GM13977 (cell line): ENCODE results near the gene CADM2.

Experiments used
- DNase-seq: peaks from one replicate; pipeline ENCODE4 v3.0.0; 2012; ENCODE audit warnings: low spot score
- CTCF ChIP-seq: IDR thresholded peaks from 2 replicates; pipeline ENCODE4 v1.5.1; 2012; ENCODE audit warnings: mild to moderate bottlenecking, control low read depth; ENCODE audit not compliant: insufficient read depth; ENCODE audit errors: extremely low read depth, missing control alignments
- in situ Hi-C: fragments of 300-500 bp; cut with MboI; formaldehyde crosslinking; loops from one replicate; pipeline ENCODE4 v1.12.0; 2022; ENCODE audit warnings: low sequenced_read_pairs, low pct_unique_long_range_greater_than_20kb, mixed read lengths, inconsistent platforms; ENCODE audit not compliant: unreplicated experiment

The CADM2 gene

GRCh38 chr3:86087160-86087871, 1128.5 kb downstream of the CADM2 start:
- in situ Hi-C loops, result no loop called here
- DNase-seq, result no peak
- no peak for TF ChIP-seq CTCF

- in situ Hi-C loops, result no loop called here
- no peak for DNase-seq
- no peak for TF ChIP-seq CTCF
Observed at GRCh38 chr3:86104154-86104553, 1145.4 kb downstream of the CADM2 start.

DNA sequence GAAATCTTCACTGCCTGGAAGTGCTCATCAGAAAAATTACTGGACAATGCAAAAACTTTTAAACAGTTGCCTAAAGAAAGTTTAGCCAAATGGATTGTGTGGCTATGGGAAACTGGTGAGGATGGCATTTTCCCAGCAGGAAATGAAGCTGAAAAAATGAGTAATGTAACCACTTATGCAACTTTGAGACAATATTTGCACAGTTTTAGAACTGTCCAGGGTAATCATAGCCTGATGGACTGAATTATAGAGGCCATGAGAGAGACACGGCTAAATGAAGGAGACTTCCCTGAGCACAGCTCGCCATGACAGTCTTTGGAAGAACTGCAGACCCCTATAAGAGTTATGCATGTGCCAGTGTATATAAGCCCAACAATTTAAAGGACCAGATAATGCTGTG, 1150.6 kb downstream of the CADM2 start:
- in situ Hi-C loops, result no loop called here
- no peak for DNase-seq
- no peak for TF ChIP-seq CTCF
